ENCODE results near the gene RIPK4.

Gene RIPK4

GRCh38 chr21:41766883-41767605, at the start of gene RIPK4:
TSS of gene RIPK4 (minus strand) at chr21:41767052. CDS start at chr21:41767041, 11 bp downstream.
- no peak for DNase-seq

GRCh38 chr21:41815652-41816582, 49.1 kb upstream of the RIPK4 start:
- no peak for DNase-seq

GRCh38 chr21:41813226-41813625, 46.4 kb upstream of the RIPK4 start:
- no peak for DNase-seq

- DNase-seq: no peak
These were observed 45.8 kb upstream of the RIPK4 start for GRCh38 chr21:41812679-41813078.

- no peak for DNase-seq
These were observed 43.7 kb upstream of the RIPK4 start for GRCh38 chr21:41810597-41810932.

- DNase-seq: no peak
These were observed 43.2 kb upstream of the RIPK4 start for GRCh38 chr21:41809891-41810596.

GRCh38 chr21:41808846-41809245, 42.0 kb upstream of the RIPK4 start:
- DNase-seq: no peak

- no peak for DNase-seq
These were observed 41.2 kb upstream of the RIPK4 start for GRCh38 chr21:41808094-41808493.

GRCh38 chr21:41806773-41807172, 39.9 kb upstream of the RIPK4 start:
- no peak for DNase-seq

GRCh38 chr21:41805643-41806042, 38.8 kb upstream of the RIPK4 start:
- no peak for DNase-seq

- DNase-seq: no peak
These were observed 38.2 kb upstream of the RIPK4 start for GRCh38 chr21:41805038-41805437.

GRCh38 chr21:41804381-41804780, 37.5 kb upstream of the RIPK4 start:
- no peak for DNase-seq

- no peak for DNase-seq
These were observed 36.5 kb upstream of the RIPK4 start for GRCh38 chr21:41803316-41803715.

- no peak for DNase-seq
These were observed 35.8 kb upstream of the RIPK4 start for GRCh38 chr21:41802684-41803083.

- no peak for DNase-seq
These were observed 35.3 kb upstream of the RIPK4 start for GRCh38 chr21:41802198-41802584.

GRCh38 chr21:41801321-41802197, 34.7 kb upstream of the RIPK4 start:
- DNase-seq: no peak

- DNase-seq: no peak
These were observed 33.8 kb upstream of the RIPK4 start for GRCh38 chr21:41800425-41801320.

- no peak for DNase-seq
These were observed 32.9 kb upstream of the RIPK4 start for GRCh38 chr21:41799763-41800162.

- DNase-seq: no peak
These were observed 31.5 kb upstream of the RIPK4 start for GRCh38 chr21:41798326-41798725.

- no peak for DNase-seq
These were observed 29.7 kb upstream of the RIPK4 start for GRCh38 chr21:41796476-41797080.

GRCh38 chr21:41795726-41796125, 28.9 kb upstream of the RIPK4 start:
- no peak for DNase-seq
